Measurements from ENCODE around the gene BBLN.

DNA sequence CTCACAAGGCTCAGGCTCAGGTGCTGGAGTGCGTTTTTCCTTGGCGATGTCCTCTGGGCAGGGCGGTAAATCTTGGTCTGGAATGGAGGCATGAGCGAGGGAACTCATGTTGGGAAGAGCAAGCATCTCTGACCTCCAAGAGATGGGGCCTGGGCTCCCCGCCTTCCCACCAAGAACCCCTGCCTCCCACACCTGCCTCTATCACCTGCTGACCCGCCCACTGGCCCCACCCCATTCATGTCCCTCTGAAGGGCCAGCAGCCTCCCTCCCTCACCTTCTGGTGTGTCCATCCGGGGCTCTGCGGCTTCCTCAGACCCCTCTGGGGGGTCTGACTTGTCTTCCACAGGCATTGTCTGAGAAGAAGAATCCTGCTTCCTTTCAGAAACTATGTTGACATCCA lies 20.4 kb downstream of the BBLN start:
- TF ChIP-seq, protein P1, sequence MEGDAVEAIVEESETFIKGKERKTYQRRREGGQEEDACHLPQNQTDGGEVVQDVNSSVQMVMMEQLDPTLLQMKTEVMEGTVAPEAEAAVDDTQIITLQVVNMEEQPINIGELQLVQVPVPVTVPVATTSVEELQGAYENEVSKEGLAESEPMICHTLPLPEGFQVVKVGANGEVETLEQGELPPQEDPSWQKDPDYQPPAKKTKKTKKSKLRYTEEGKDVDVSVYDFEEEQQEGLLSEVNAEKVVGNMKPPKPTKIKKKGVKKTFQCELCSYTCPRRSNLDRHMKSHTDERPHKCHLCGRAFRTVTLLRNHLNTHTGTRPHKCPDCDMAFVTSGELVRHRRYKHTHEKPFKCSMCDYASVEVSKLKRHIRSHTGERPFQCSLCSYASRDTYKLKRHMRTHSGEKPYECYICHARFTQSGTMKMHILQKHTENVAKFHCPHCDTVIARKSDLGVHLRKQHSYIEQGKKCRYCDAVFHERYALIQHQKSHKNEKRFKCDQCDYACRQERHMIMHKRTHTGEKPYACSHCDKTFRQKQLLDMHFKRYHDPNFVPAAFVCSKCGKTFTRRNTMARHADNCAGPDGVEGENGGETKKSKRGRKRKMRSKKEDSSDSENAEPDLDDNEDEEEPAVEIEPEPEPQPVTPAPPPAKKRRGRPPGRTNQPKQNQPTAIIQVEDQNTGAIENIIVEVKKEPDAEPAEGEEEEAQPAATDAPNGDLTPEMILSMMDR (IDR thresholded peaks at IDR 0.05 in 4 of 5, conservative IDR thresholded peaks at IDR 0.05 in 1 of 5): no peak
- TF ChIP-seq POLR2A (IDR thresholded peaks at IDR 0.05): no peak
